PC-9 (cell line): ENCODE measurements around the gene ACTN2. TPM values are rescaled to one million over a fixed set of nuclear protein-coding genes. Genes with fewer than 3 reads are reported as not detected.

Source experiments
- BruUV-seq: library from RNA; stranded (reverse); fragments of 400-500 nt; replicated peaks from 2 replicates; lab custom pipeline; 2021; lab: Mats Ljungman, UMichigan
- CTCF ChIA-PET: fragments of 300-600 bp; sonication (Branson Sonifier 250); formaldehyde crosslinking; loops from one replicate; lab custom pipeline; 2022; ENCODE audit warnings: antibody characterized with exemption; lab: Charles Lee
- POLR2A ChIA-PET: fragments of 300-600 bp; sonication (Branson Sonifier 250); formaldehyde crosslinking; loops from one replicate; lab custom pipeline; 2022; ENCODE audit warnings: antibody characterized with exemption; ENCODE audit not compliant: unreplicated experiment; lab: Charles Lee
- DNase-seq, 2 experiments: peaks; one replicate each; pipeline versions ENCODE4 v3.0.0 to v3.0.0-alpha.2; 2015 to 2022; ENCODE audit warnings: mixed read lengths in 1 of 2
- H2AFZ ChIP-seq: fragments of 200-600 bp; sonication (generic); 2 replicates; pipeline ENCODE4 v1.8.1; 2017; ENCODE audit warnings: antibody characterized with exemption
- H3F3A ChIP-seq: fragments of 200-600 bp; sonication (generic); 2 replicates; pipeline ENCODE4 v1.8.1; 2017; ENCODE audit warnings: antibody characterized with exemption, mild to moderate bottlenecking, low read depth; ENCODE audit not compliant: insufficient read depth
- H3K27ac ChIP-seq: fragments of 200-600 bp; sonication (generic); 2 replicates; pipeline ENCODE4 v1.6.1; 2016; ENCODE audit warnings: mixed run types
- H3K27me3 ChIP-seq: fragments of 200-600 bp; sonication (generic); 2 replicates; pipeline ENCODE4 v1.6.1; 2016; ENCODE audit warnings: low read depth, mixed run types; ENCODE audit not compliant: insufficient read depth
- H3K36me3 ChIP-seq: fragments of 200-600 bp; sonication (generic); 2 replicates; pipeline ENCODE4 v1.6.1; 2016; ENCODE audit warnings: low read depth, mixed run types
- H3K4me1 ChIP-seq: fragments of 200-600 bp; sonication (generic); replicated peaks from 2 replicates; pipeline ENCODE4 v1.6.1; 2016; ENCODE audit warnings: mixed run types; ENCODE audit not compliant: insufficient read depth
- H3K4me2 ChIP-seq: fragments of 200-600 bp; sonication (generic); 2 replicates; pipeline ENCODE4 v1.6.1; 2017; ENCODE audit warnings: mixed run types
- H3K4me3 ChIP-seq: fragments of 200-600 bp; sonication (generic); 2 replicates; pipeline ENCODE4 v1.6.1; 2016; ENCODE audit warnings: mixed run types
- H3K79me2 ChIP-seq: fragments of 200-600 bp; sonication (generic); 2 replicates; pipeline ENCODE4 v1.6.1; 2017; ENCODE audit warnings: low read depth, mixed run types
- H3K9me2 ChIP-seq: fragments of 200-600 bp; sonication (generic); 2 replicates; pipeline ENCODE4 v1.8.1; 2017; ENCODE audit warnings: mild to moderate bottlenecking; ENCODE audit not compliant: insufficient read depth
- H3K9me3 ChIP-seq: fragments of 200-600 bp; sonication (generic); 2 replicates; pipeline ENCODE4 v1.8.1; 2016; ENCODE audit warnings: low read depth; ENCODE audit not compliant: insufficient read depth
- H4K20me1 ChIP-seq: fragments of 200-600 bp; sonication (generic); 2 replicates; pipeline ENCODE4 v1.8.1; 2017; ENCODE audit not compliant: insufficient read depth
- EZH2 ChIP-seq: fragments of 200-600 bp; sonication (generic); IDR thresholded peaks from 2 replicates; pipeline ENCODE4 v1.8.0; 2017; ENCODE audit warnings: antibody characterized with exemption, low read depth
- intact Hi-C: fragments of 100-400 bp; cut with micrococcal nuclease; formaldehyde crosslinking; loops from one replicate; pipeline ENCODE4 v1.10.0; 2022; ENCODE audit not compliant: unreplicated experiment
- total RNA-seq: library from RNA; stranded (reverse); gene quantifications from 2 replicates; pipeline ENCODE4 v1.2.3, GENCODE V29; 2021
- TF ChIP-seq, protein P1 (sequence below): fragments of 200-600 bp; sonication (generic); conservative IDR thresholded peaks from 2 replicates; pipeline ENCODE4 v1.6.1; 2017; ENCODE audit warnings: mixed run types, antibody characterized with exemption, mild to moderate bottlenecking, moderate library complexity

ACTN2 gene
- total RNA-seq, 1 experiment from 2014 or later, result not detected

GRCh38 chr1:236654957-236655356 lies 31.3 kb upstream of the ACTN2 start:
- H3K27ac ChIP-seq, result no peak overlapping the region
- no peaks in the 10 kb centered on the region for H3K79me2 ChIP-seq
- no peak for DNase-seq
- CTCF ChIA-PET, result no interaction called here
- H4K20me1 ChIP-seq, result no peaks in the 10 kb centered on the region
- H3K9me2 ChIP-seq, result no peaks in the 10 kb centered on the region
- TF ChIP-seq EZH2, result no peak
- intact Hi-C loops, result no loop called here
- H3K4me2 ChIP-seq, result no peak overlapping the region
- POLR2A ChIA-PET, result no interaction called here
- H3K4me1 ChIP-seq, result no peaks in the 10 kb centered on the region
- no peaks in the 10 kb centered on the region for H3K36me3 ChIP-seq
- H3K4me3 ChIP-seq, result no peak overlapping the region
- H3K27me3 ChIP-seq, result peaks cover 72% of the 10 kb centered on the region
- no peaks in the 10 kb centered on the region for H3F3A ChIP-seq
- H3K9me3 ChIP-seq, result no peaks in the 10 kb centered on the region
- H2AFZ ChIP-seq, result no peak overlapping the region
- BruUV-seq, result no TSS peak

DNA sequence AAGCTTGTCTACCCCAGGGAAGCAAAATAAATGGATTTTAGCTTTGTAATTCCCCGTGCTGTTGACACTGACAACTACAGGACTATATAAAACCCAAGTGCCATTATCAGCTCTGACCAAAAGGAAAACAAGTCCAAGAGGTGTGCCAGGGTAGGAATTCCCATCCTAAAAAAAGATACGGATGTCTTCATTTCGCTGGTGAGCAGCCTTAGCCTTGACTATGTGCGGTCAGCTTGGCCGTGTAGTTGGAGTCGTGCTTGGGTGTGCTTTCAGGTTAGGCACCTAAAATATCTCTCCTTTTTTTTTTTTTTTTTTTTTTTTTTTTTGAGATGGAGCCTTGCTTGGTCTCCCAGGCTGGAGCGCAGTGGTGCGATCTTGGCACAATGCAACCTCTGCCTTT lies 28.9 kb upstream of the ACTN2 start:
- CTCF ChIA-PET, result no interaction called here
- POLR2A ChIA-PET, result no interaction called here
- DNase-seq, result no peak
- H2AFZ ChIP-seq, result no peak overlapping the region
- H3K27me3 ChIP-seq, result peaks cover 93% of the 10 kb centered on the region
- H3K9me2 ChIP-seq, result no peaks in the 10 kb centered on the region
- no peaks in the 10 kb centered on the region for H3K4me1 ChIP-seq
- no peak overlapping the region for H3K27ac ChIP-seq
- no peaks in the 10 kb centered on the region for H3K9me3 ChIP-seq
- H3F3A ChIP-seq, result no peaks in the 10 kb centered on the region
- H3K36me3 ChIP-seq, result no peaks in the 10 kb centered on the region
- H3K4me3 ChIP-seq, result no peak overlapping the region
- TF ChIP-seq EZH2, result no peak
- TF ChIP-seq, protein P1, sequence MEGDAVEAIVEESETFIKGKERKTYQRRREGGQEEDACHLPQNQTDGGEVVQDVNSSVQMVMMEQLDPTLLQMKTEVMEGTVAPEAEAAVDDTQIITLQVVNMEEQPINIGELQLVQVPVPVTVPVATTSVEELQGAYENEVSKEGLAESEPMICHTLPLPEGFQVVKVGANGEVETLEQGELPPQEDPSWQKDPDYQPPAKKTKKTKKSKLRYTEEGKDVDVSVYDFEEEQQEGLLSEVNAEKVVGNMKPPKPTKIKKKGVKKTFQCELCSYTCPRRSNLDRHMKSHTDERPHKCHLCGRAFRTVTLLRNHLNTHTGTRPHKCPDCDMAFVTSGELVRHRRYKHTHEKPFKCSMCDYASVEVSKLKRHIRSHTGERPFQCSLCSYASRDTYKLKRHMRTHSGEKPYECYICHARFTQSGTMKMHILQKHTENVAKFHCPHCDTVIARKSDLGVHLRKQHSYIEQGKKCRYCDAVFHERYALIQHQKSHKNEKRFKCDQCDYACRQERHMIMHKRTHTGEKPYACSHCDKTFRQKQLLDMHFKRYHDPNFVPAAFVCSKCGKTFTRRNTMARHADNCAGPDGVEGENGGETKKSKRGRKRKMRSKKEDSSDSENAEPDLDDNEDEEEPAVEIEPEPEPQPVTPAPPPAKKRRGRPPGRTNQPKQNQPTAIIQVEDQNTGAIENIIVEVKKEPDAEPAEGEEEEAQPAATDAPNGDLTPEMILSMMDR, result no peak
- no peak overlapping the region for H3K4me2 ChIP-seq
- no TSS peak for BruUV-seq
- intact Hi-C loops, result no loop called here
- H4K20me1 ChIP-seq, result no peaks in the 10 kb centered on the region
- no peaks in the 10 kb centered on the region for H3K79me2 ChIP-seq

GRCh38 chr1:236659792-236660587 lies 26.3 kb upstream of the ACTN2 start:
- Histone ChIP-seq H3K9me3 (no peaks in the 10 kb centered on the region), H3K9me2 (no peaks in the 10 kb centered on the region), H3K27me3 (peaks cover 92% of the 10 kb centered on the region), H2AFZ (no peak overlapping the region), H3K36me3 (no peaks in the 10 kb centered on the region), H4K20me1 (no peaks in the 10 kb centered on the region), H3K4me1 (no peaks in the 10 kb centered on the region), H3K4me3 (no peak overlapping the region), H3K4me2 (no peak overlapping the region), H3K79me2 (no peaks in the 10 kb centered on the region), H3K27ac (no peak overlapping the region), H3F3A (no peaks in the 10 kb centered on the region)
- intact Hi-C loops, result no loop called here
- no TSS peak for BruUV-seq
- DNase-seq, result no peak
- ChIA-PET CTCF (no interaction called here), POLR2A (no interaction called here)
- no peak for TF ChIP-seq EZH2
- TF ChIP-seq, protein P1, result no peak
